Measurements from ENCODE around the gene LARGE1.
A peak's percentile ranks its signal among the peaks of the same experiment; 100 is the strongest.

The LARGE1 gene

GRCh38 chr22:33772745-33773144 lies 147.5 kb downstream of the LARGE1 start:
- DNase-seq (ENCODE audit: low spot score) = no peak

- DNase-seq (ENCODE audit: low spot score) = no peak
Measured at GRCh38 chr22:33771136-33771535, 149.1 kb downstream of the LARGE1 start.

GRCh38 chr22:33770723-33771122 lies 149.6 kb downstream of the LARGE1 start:
- no peak for DNase-seq (ENCODE audit: low spot score)

GRCh38 chr22:33766091-33766490 lies 154.2 kb downstream of the LARGE1 start:
- DNase-seq (ENCODE audit: low spot score) = no peak

- no peak for DNase-seq (ENCODE audit: low spot score)
Measured at GRCh38 chr22:33758961-33759360, 161.3 kb downstream of the LARGE1 start.

- DNase-seq (ENCODE audit: low spot score) = no peak
Measured at GRCh38 chr22:33757802-33758483, 162.3 kb downstream of the LARGE1 start.

- DNase-seq (ENCODE audit: low spot score) = no peak
Measured at GRCh38 chr22:33757041-33757801, 163.1 kb downstream of the LARGE1 start.

GRCh38 chr22:33756508-33756949 lies 163.7 kb downstream of the LARGE1 start:
- no peak for DNase-seq (ENCODE audit: low spot score)

GRCh38 chr22:33748714-33749113 lies 171.6 kb downstream of the LARGE1 start:
- DNase-seq (ENCODE audit: low spot score) = no peak

- no peak for DNase-seq (ENCODE audit: low spot score)
Measured at GRCh38 chr22:33747576-33748180, 172.6 kb downstream of the LARGE1 start.

- no peak for DNase-seq (ENCODE audit: low spot score)
Measured at GRCh38 chr22:33747029-33747428, 173.2 kb downstream of the LARGE1 start.

- DNase-seq (ENCODE audit: low spot score) = no peak
Measured at GRCh38 chr22:33746501-33746928, 173.8 kb downstream of the LARGE1 start.

GRCh38 chr22:33745501-33745900 lies 174.8 kb downstream of the LARGE1 start:
- DNase-seq (ENCODE audit: low spot score) = no peak

GRCh38 chr22:33743756-33744155 lies 176.5 kb downstream of the LARGE1 start:
- no peak for DNase-seq (ENCODE audit: low spot score)

- no peak for DNase-seq (ENCODE audit: low spot score)
Measured at GRCh38 chr22:33741025-33741424, 179.3 kb downstream of the LARGE1 start.

- DNase-seq (ENCODE audit: low spot score) = no peak
Measured at GRCh38 chr22:33739516-33739915, 180.8 kb downstream of the LARGE1 start.

- no peak for DNase-seq (ENCODE audit: low spot score)
Measured at GRCh38 chr22:33737662-33738061, 182.6 kb downstream of the LARGE1 start.

- no peak for DNase-seq (ENCODE audit: low spot score)
Measured at GRCh38 chr22:33735978-33736377, 184.3 kb downstream of the LARGE1 start.

- no peak for DNase-seq (ENCODE audit: low spot score)
Measured at GRCh38 chr22:33728847-33729246, 191.4 kb downstream of the LARGE1 start.

GRCh38 chr22:33726294-33726734 lies 194.0 kb downstream of the LARGE1 start:
- DNase-seq (ENCODE audit: low spot score) = peak; percentile 76

GRCh38 chr22:33723915-33724314 lies 196.4 kb downstream of the LARGE1 start:
- DNase-seq (ENCODE audit: low spot score) = no peak

- no peak for DNase-seq (ENCODE audit: low spot score)
Measured at GRCh38 chr22:33722816-33723215, 197.5 kb downstream of the LARGE1 start.

All from GM03348 (cell line).